ENCODE measurements around the gene DCST1. TPM values are rescaled to one million over a fixed set of nuclear protein-coding genes. Genes with fewer than 3 reads are reported as not detected.
A peak's percentile ranks its signal among the peaks of the same experiment; 100 is the strongest.

DCST1 gene
- total RNA-seq, 2 donors from 2014 or later, result not detected

- Histone ChIP-seq H3K27me3 (no peaks in the 10 kb centered on the region), H3K36me3 (replicated peaks in 1 of 2; ENCODE audit: insufficient read depth in 1 of 2, low read depth in 2 of 2) (peaks cover 0 to 3% of the 10 kb centered on the region in 2 donors), H3K4me1 (peaks cover 92% of the 10 kb centered on the region), H3K4me3 (no peak overlapping the region), H3K27ac (peak overlapping the region in 1 of 4 donors; percentile 45), H3K9me3 (no peaks in the 10 kb centered on the region)
- WGBS, 2 donors, result 84 to 90% methylated on average over 5 of the region's 5 CpGs
- ATAC-seq, result no peak
- DNase-seq, result no peak
- intact Hi-C loops (cut with DNase I), result loop anchor here (5.0 kb wide), 1 partner anchor 47 kb away; the partner anchor contains the start of gene PYGO2
- TF ChIP-seq POLR2A (IDR thresholded peaks at IDR 0.05), result no peak
Measured at GRCh38 chr1:155009742-155010141, 23.9 kb upstream of the DCST1 start.

DNA sequence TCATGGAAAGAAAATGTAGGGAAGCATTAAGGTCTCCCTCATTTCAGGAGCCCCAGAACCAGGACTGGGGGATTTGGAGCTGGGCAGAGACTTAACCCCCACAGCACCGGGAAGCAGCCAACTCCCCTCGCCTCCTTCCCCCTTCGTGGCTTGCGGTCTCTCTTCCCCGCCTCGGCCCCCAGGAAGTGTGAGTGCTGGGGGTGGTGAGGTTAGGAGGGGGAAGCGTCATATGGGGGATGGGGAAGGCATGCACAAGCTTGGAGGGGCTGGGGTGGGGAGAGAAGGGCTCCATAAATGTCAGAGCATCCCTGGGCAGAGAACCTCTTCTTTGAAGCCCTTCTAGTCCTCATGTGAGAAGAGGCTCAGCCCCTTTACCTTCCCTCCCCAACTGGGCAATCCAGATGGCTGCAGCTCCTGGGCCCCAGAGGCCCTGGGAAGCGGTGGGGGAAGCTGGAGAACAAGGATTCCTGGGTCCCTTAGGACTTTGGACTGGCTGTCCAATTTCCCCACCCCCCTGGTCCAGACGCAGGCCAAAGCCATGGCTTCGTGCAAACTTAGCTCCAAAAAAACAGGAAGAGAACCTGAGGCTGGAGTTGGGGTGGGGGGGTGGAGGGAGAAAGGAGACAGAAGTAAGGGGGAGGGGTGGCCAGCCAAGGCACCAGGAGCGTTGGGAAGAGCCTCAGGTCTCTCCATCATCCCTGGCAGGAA, 23.3 kb upstream of the DCST1 start:
- no peak for DNase-seq
- WGBS, 2 donors, result 48 to 53% methylated on average over 10 to 11 of the region's 11 CpGs
- H3K4me1 ChIP-seq, result peaks cover 86% of the 10 kb centered on the region

GRCh38 chr1:155011004-155011416, 22.6 kb upstream of the DCST1 start:
- TF ChIP-seq, protein P1, sequence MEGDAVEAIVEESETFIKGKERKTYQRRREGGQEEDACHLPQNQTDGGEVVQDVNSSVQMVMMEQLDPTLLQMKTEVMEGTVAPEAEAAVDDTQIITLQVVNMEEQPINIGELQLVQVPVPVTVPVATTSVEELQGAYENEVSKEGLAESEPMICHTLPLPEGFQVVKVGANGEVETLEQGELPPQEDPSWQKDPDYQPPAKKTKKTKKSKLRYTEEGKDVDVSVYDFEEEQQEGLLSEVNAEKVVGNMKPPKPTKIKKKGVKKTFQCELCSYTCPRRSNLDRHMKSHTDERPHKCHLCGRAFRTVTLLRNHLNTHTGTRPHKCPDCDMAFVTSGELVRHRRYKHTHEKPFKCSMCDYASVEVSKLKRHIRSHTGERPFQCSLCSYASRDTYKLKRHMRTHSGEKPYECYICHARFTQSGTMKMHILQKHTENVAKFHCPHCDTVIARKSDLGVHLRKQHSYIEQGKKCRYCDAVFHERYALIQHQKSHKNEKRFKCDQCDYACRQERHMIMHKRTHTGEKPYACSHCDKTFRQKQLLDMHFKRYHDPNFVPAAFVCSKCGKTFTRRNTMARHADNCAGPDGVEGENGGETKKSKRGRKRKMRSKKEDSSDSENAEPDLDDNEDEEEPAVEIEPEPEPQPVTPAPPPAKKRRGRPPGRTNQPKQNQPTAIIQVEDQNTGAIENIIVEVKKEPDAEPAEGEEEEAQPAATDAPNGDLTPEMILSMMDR (IDR thresholded peaks at IDR 0.05), result no peak
- no peak for TF ChIP-seq POLR2A (IDR thresholded peaks at IDR 0.05)
- Histone ChIP-seq H3K36me3 (replicated peaks in 1 of 2; ENCODE audit: insufficient read depth in 1 of 2, low read depth in 2 of 2) (peaks cover 0 to 7% of the 10 kb centered on the region in 2 donors), H3K27ac (peak overlapping the region; percentile 27 to 61 (median 42)), H3K4me1 (peaks cover 79% of the 10 kb centered on the region), H3K27me3 (no peaks in the 10 kb centered on the region), H3K4me3 (no peak overlapping the region), H3K9me3 (no peaks in the 10 kb centered on the region)
- DNase-seq, result no peak
- ATAC-seq, result no peak
- WGBS, 2 donors, result 52 to 64% methylated on average over 4 to 5 of the region's 5 CpGs
- intact Hi-C loops (cut with DNase I), result loop anchor here (5.0 kb wide), 1 partner anchor 49 kb away; the partner anchor contains the start of gene PYGO2

More for the DNA sequence above, 23.3 kb upstream of the DCST1 start:
- TF ChIP-seq POLR2A (IDR thresholded peaks at IDR 0.05), result no peak
- TF ChIP-seq, protein P1 (IDR thresholded peaks at IDR 0.05), result no peak
- no peak overlapping the region for H3K4me3 ChIP-seq
- no peak for ATAC-seq
- peaks cover 0 to 6% of the 10 kb centered on the region in 2 donors for H3K36me3 ChIP-seq (replicated peaks in 1 of 2; ENCODE audit: insufficient read depth in 1 of 2, low read depth in 2 of 2)
- peak overlapping the region in 2 of 4 donors; percentile 45 to 61 for H3K27ac ChIP-seq
- no peaks in the 10 kb centered on the region for H3K9me3 ChIP-seq
- no peaks in the 10 kb centered on the region for H3K27me3 ChIP-seq
- intact Hi-C loops (cut with DNase I), result loop anchor here (5.0 kb wide), 1 partner anchor 48 kb away; the partner anchor contains the start of gene PYGO2

DNA sequence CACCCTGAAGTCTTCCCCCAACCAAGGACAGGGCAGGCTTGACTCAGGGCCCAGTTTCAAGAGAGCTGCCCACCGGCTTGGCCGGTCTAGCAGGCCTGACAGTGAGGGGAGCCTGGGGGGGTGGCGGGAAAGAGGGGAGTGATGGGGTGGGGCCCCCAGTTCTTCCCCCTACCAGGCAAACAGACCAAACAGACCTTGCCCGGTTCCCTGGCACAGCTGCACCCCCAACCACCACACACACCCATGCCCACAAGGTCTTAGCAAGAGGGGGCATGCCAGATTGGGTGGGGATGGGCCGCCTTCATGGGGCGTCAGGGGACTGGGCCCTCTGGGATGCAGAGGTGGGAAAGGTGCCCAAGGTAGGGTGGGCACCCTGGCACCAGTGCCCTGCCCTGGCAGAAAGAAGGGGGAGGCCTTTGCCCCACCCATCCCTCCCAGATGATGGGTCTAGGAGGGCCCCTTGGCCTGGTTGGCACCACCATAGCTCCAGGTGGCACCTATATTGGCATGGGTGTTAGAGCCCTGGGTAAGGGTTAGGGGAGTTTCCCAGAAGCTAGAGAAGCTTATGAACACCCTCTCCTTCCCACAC, 22.1 kb upstream of the DCST1 start:
- peaks cover 78% of the 10 kb centered on the region for H3K4me1 ChIP-seq
- H3K9me3 ChIP-seq, result no peaks in the 10 kb centered on the region
- WGBS, 2 donors, result 68 to 100% methylated on average over 2 to 6 of the region's 6 CpGs
- no peak for DNase-seq
- no peak overlapping the region for H3K4me3 ChIP-seq
- intact Hi-C loops (cut with DNase I), result loop anchor here (5.0 kb wide), 1 partner anchor 49 kb away; the partner anchor contains the start of gene PYGO2
- no peaks in the 10 kb centered on the region for H3K27me3 ChIP-seq
- H3K36me3 ChIP-seq (replicated peaks in 1 of 2; ENCODE audit: insufficient read depth in 1 of 2, low read depth in 2 of 2), result peaks cover 0 to 7% of the 10 kb centered on the region in 2 donors
- no peak for TF ChIP-seq POLR2A (IDR thresholded peaks at IDR 0.05)
- TF ChIP-seq, protein P1 (IDR thresholded peaks at IDR 0.05), result no peak
- ATAC-seq, result no peak
- peak overlapping the region; percentile 27 to 61 (median 42) for H3K27ac ChIP-seq

DNA sequence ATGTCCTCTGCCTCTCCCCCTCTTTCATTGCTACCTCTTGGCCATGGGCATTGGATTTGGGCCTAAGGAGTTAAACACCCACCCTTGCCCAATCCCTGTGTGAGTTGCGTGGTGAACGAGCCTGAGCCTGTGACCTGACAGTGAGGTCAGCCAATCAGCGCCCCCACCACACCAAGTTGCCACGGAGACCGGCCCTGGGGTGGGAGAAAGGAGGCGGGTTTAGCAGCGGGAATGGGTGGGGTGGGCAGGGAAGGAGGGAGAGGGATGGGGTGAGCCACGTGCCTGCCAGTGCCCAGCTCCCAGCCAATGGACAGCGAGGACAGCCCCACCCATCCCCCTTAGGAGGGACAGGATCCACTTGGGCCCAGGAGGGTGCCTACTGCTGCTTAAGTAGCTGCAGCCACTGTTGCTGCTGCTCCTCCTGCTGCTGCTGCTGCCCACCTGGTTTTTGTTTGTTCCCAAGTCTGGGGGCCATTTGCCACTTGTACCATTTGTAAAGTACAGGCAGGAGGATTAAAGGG, 21.5 kb upstream of the DCST1 start:
- WGBS, 2 donors, result 34 to 38% methylated on average over 6 to 9 of the region's 9 CpGs
- ATAC-seq, result peak; percentile 31
- H3K4me3 ChIP-seq, result no peak overlapping the region
- H3K27ac ChIP-seq, result peak overlapping the region; percentile 27 to 61 (median 42)
- H3K27me3 ChIP-seq, result no peaks in the 10 kb centered on the region
- peaks cover 78% of the 10 kb centered on the region for H3K4me1 ChIP-seq
- H3K9me3 ChIP-seq, result no peaks in the 10 kb centered on the region
- intact Hi-C loops (cut with DNase I), result loop anchor here (5.0 kb wide), 1 partner anchor 50 kb away; the partner anchor contains the start of gene PYGO2
- TF ChIP-seq, protein P1 (IDR thresholded peaks at IDR 0.05), result no peak
- no peak for TF ChIP-seq POLR2A (IDR thresholded peaks at IDR 0.05)
- DNase-seq, result peak; percentile 50 to 74 (median 61)
- H3K36me3 ChIP-seq (replicated peaks in 1 of 2; ENCODE audit: insufficient read depth in 1 of 2, low read depth in 2 of 2), result peaks cover 0 to 7% of the 10 kb centered on the region in 2 donors

All from body of pancreas (tissue), 4 donors.